H1 (cell line): ENCODE measurements around the gene OPALIN. TPM values are rescaled to one million over a fixed set of nuclear protein-coding genes. Genes with fewer than 3 reads are reported as not detected.

Source experiments
- BCL11A ChIP-seq, 2 experiments: IDR thresholded peaks; one replicate each; pipeline ENCODE4 v1.6.1; 2011; ENCODE audit warnings: low read depth in 2 of 2, low read length in 2 of 2, mild to moderate bottlenecking in 2 of 2
- EP300 ChIP-seq, 2 experiments: IDR thresholded peaks; 1 replicate in 1 of 2; 2 replicates in 1 of 2; pipeline ENCODE4 v1.6.1; 2011 to 2012; ENCODE audit warnings: low read depth in 2 of 2, low read length in 2 of 2, mild to moderate bottlenecking in 2 of 2, borderline replicate concordance in 1 of 2, inconsistent platforms in 1 of 2, moderate library complexity in 1 of 2
- NANOG ChIP-seq: IDR thresholded peaks from 2 replicates; pipeline ENCODE4 v1.6.1; 2011; ENCODE audit warnings: low read length, low read depth, mild to moderate bottlenecking, inconsistent platforms; ENCODE audit not compliant: insufficient read depth, poor library complexity, severe bottlenecking
- NRF1 ChIP-seq: IDR thresholded peaks from 2 replicates; pipeline ENCODE4 v1.6.1; 2011; ENCODE audit warnings: mild to moderate bottlenecking, low read depth, low read length, improper control_type of control experiment
- PHF8 ChIP-seq: fragments of 200-600 bp; sonication (generic); conservative IDR thresholded peaks from 2 replicates; pipeline ENCODE4 v1.7.1; 2012; ENCODE audit warnings: low read depth, mild to moderate bottlenecking, inconsistent platforms, low read length, moderate library complexity
- RXRA ChIP-seq: IDR thresholded peaks from 2 replicates; pipeline ENCODE4 v1.6.1; 2011; ENCODE audit warnings: low read depth, mild to moderate bottlenecking, low read length, moderate library complexity; ENCODE audit not compliant: insufficient read depth
- ZNF274 ChIP-seq: IDR thresholded peaks from 2 replicates; pipeline ENCODE4 v1.7.0; 2012; ENCODE audit warnings: low read length, borderline replicate concordance; ENCODE audit errors: extremely low read depth
- polyA plus RNA-seq, 7 experiments: library from polyadenylated mRNA; depleted of rRNA in 3 of 7; stranded (reverse) in 5 of 7; unstranded in 2 of 7; fragments of >200 nt in 5 of 7; fragments of 200-250 nt in 2 of 7; gene quantifications; 1 replicate in 5 of 7; 2 replicates in 1 of 7; 4 replicates in 1 of 7; pipeline versions ENCODE4 v1.2.1 to v1.2.3, GENCODE V29; 2011 to 2013; ENCODE audit warnings: missing spikeins in 2 of 7, mixed read lengths in 2 of 7
- total RNA-seq: library from RNA; stranded (reverse); fragmentation: NEBNext Ultra II Directional; extraction: Animal tissue kit (Norgen Biotek cat#: 25700); gene quantifications from 2 replicates; pipeline ENCODE4 v1.2.1, GENCODE V29; 2021
- TF ChIP-seq, protein P1 (sequence below): IDR thresholded peaks from 2 replicates; pipeline ENCODE4 v1.6.1; 2012; ENCODE audit warnings: inconsistent platforms
- TF ChIP-seq, protein P2 (sequence below): IDR thresholded peaks from 2 replicates; pipeline ENCODE4 v1.6.1; 2011; ENCODE audit warnings: low read depth, mild to moderate bottlenecking, low read length; ENCODE audit not compliant: insufficient read depth
- TF ChIP-seq, protein P3 (sequence below): IDR thresholded peaks from 2 replicates; pipeline ENCODE4 v1.6.1; 2012; ENCODE audit warnings: low read length, inconsistent platforms

The OPALIN gene
- total and polyA plus RNA-seq, 2 of the 8 experiments (the other 6 are each of a cell fraction or from before 2014, with no cell fraction given), result 0.03 TPM; not detected in 1

DNA sequence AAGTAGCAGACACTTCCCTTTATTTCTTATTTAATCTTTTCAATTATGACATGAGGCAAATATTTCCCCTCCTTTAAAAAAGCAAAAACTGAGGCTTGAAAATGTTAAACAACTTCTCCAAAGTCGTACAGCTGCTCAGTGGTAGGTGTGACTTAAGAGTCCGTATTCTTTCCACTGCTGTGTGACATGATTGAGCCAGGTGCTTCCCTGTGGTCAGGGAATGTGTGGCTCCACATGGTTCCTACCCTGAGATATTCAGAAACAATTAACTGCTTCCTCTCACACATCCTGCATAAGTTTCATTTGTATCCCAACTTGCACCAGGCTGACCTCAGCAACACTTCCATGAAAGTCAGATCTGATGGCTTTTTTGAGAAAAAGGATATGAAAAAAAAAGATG is 13.6 kb downstream of the OPALIN start (continued):
- TF ChIP-seq ZNF274 (no peak), NRF1 (no peak), BCL11A (IDR thresholded peaks at IDR 0.05; ENCODE audit: low read depth in 2 of 2, low read length in 2 of 2) (peak; percentile 51 to 89), RXRA (no peak), NANOG (peak; percentile 94), PHF8 (no peak), EP300 (IDR thresholded peaks at IDR 0.05; ENCODE audit: borderline replicate concordance in 1 of 2, low read depth in 2 of 2, low read length in 2 of 2) (peak in 1 of 2 experiments; percentile 31; a peak in 1 of 3 replicates)
- TF ChIP-seq, protein P1, sequence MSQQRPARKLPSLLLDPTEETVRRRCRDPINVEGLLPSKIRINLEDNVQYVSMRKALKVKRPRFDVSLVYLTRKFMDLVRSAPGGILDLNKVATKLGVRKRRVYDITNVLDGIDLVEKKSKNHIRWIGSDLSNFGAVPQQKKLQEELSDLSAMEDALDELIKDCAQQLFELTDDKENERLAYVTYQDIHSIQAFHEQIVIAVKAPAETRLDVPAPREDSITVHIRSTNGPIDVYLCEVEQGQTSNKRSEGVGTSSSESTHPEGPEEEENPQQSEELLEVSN, result no peak; the same call in 1 of the 2 replicates
- TF ChIP-seq, protein P2, sequence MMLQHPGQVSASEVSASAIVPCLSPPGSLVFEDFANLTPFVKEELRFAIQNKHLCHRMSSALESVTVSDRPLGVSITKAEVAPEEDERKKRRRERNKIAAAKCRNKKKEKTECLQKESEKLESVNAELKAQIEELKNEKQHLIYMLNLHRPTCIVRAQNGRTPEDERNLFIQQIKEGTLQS, result no peak
- TF ChIP-seq, protein P3, sequence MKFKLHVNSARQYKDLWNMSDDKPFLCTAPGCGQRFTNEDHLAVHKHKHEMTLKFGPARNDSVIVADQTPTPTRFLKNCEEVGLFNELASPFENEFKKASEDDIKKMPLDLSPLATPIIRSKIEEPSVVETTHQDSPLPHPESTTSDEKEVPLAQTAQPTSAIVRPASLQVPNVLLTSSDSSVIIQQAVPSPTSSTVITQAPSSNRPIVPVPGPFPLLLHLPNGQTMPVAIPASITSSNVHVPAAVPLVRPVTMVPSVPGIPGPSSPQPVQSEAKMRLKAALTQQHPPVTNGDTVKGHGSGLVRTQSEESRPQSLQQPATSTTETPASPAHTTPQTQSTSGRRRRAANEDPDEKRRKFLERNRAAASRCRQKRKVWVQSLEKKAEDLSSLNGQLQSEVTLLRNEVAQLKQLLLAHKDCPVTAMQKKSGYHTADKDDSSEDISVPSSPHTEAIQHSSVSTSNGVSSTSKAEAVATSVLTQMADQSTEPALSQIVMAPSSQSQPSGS, result no peak
- TF ChIP-seq, all 59 proteins: peak for 7
